ENCODE measurements around the gene PPP4R3B. TPM values are rescaled to one million over a fixed set of nuclear protein-coding genes. Genes with fewer than 3 reads are reported as not detected.
"Not testable (repeated sequence)": the region's sequence is repeated elsewhere in the genome, so short reads cannot be mapped to it uniquely, and the experiment has no call there.

Gene PPP4R3B
- total RNA-seq, 1 experiment from 2014 or later = 9.2 TPM

DNA sequence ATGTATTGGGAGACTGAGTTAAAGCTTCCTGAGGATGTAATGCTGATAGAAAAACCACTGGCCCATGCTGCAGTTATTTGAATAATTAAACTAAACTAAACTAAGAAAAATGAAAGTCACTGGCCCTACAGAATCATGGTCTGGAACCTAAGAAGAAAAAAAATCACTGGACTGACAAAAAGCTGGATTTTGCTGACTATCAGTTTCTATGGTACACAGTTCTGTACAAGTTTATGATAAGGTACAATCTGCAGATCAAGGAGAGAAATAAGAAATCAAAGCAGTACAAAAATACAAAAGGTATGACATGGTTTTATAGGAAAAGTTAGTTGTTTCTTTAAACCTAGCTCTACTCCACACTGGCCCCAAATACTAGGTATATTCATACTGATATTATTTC, 15.6 kb downstream of the PPP4R3B start:
- no peak for DNase-seq (ENCODE audit: low read depth)
- in situ Hi-C loops (cut with HindIII; ENCODE audit: low pct_unique_long_range_greater_than_20kb, low sequenced_read_pairs) = no loop called here

DNA sequence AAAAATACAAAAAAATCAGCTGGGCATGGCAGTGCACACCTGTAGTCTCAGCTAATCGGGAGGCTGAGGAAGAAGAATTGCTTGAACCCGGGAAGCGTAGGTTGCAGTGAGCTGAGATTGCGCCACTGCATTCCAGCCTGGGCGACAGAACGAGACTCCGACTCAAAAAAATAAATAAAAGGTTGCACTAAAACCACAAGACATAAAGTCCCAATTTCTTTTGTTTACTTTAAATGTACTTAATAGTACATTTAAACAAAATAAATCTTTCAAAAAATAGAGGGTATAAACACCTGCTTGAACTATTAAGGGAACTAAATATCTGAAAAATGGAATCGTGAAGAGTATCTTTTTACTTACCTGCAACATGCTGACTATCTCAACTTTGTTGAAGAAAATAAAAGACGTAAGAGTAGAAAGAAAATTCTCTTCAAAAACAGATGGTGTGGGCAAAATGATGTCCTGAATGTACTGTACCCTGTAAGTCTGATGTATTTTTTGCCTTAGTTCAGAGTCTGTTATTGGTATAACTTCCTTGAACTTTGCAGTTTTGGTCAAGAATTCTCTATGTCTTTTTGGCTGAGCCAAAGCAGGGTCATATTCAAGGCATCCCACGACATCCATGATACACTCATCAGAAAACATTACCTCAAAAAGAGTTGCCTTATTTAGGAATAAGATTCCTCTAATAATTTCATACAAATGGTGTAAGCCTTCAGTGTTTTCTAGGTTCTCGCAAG, 19.2 kb downstream of the PPP4R3B start:
- DNase-seq (ENCODE audit: low read depth) = no peak
- in situ Hi-C loops (cut with HindIII; ENCODE audit: low pct_unique_long_range_greater_than_20kb, low sequenced_read_pairs) = no loop called here

DNA sequence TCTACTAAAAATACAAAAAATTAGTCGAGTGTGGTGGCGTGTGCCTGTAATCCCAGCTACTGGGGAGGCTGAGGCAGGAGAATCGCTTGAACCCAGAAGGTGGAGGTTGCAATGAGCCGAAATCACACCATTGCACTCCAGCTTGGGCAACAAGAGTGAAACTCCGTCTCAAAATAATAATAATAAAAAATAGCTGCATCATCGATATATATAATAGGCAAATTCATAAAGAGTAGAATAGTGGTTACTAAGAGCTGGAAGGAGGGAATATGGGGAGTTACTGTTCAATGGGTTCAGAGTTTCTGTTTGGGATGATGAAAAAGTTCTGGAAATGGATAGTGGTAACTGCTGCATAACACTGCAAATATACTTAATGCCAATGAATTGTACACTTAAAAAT, 20.6 kb downstream of the PPP4R3B start:
- DNase-seq (ENCODE audit: low read depth); in situ Hi-C loops (cut with HindIII; ENCODE audit: low pct_unique_long_range_greater_than_20kb, low sequenced_read_pairs): not testable (repeated sequence)

DNA sequence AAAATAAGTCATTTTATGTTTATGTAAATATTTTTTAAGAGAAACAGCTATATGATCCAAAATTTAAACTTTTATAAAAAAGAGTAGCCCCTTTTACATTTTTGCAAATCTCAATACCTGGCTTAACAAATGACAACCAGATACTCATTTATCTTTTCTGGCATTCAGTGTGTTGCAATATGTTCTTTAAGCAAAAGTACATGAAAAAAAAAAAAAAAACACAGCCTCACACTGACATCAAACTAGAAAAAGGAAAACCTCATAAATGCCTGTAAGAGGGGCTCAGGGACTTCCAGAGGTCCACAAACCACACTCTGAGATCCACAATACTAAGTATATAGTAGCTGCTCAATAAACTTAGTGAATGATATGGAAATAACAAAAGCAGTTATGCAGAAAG, 21.9 kb downstream of the PPP4R3B start:
- in situ Hi-C loops (cut with HindIII; ENCODE audit: low pct_unique_long_range_greater_than_20kb, low sequenced_read_pairs) = no loop called here

DNA sequence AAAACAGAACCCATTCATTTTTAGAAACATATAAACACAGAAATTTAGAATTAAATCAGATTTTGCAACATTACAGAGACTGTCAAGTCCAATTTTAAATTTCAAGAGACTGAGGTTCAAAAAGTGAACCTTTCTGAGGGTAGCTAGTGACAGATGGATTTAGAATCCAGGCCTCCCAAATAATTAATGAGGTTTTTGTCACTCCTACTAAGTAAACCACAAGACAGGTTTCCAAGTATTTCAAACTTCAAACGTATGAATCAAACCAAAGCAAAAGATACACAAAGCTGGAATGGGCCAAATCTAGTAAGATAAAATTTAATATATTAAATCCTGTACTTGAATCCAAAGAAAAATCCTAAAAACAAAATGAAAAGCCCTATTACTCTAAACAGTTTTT, 25.3 kb downstream of the PPP4R3B start:
- no peak for DNase-seq (ENCODE audit: low read depth)

More for the DNA sequence above, 21.9 kb downstream of the PPP4R3B start:
- no peak for DNase-seq (ENCODE audit: low read depth)

DNA sequence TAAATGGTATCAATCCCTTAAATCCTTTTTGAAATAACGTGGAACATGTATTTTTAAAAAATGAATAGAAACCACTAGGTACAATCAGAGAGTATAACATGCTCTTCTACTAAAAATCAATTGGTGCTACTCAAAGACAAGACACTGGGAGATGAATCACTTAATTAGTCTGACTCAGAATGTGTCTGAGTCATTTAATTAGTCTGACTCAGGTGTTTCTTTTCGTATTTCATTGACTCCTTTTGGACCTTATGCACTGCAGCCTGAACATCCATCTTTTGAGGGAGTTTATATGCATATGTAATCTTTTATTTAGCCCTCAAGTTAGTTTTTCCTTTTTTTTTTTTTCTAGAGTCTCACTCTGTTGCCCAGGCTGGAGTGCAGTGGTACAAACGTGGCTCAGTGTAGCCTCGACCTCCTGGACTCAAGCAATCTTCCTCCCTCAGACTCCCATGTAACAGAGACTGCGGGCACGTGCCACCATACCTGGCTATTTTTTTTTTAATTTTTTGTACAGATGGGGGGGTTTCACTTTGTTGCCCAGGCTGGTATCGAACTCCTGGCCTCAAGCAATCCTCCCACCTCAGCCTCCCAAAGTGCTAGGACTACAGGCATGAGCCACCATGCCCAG, 26.5 kb downstream of the PPP4R3B start:
- DNase-seq (ENCODE audit: low read depth) = peak; percentile 78
- in situ Hi-C loops (cut with HindIII; ENCODE audit: low pct_unique_long_range_greater_than_20kb, low sequenced_read_pairs) = no loop called here

More for the DNA sequence above, 25.3 kb downstream of the PPP4R3B start:
- in situ Hi-C loops (cut with HindIII; ENCODE audit: low pct_unique_long_range_greater_than_20kb, low sequenced_read_pairs) = no loop called here

DNA sequence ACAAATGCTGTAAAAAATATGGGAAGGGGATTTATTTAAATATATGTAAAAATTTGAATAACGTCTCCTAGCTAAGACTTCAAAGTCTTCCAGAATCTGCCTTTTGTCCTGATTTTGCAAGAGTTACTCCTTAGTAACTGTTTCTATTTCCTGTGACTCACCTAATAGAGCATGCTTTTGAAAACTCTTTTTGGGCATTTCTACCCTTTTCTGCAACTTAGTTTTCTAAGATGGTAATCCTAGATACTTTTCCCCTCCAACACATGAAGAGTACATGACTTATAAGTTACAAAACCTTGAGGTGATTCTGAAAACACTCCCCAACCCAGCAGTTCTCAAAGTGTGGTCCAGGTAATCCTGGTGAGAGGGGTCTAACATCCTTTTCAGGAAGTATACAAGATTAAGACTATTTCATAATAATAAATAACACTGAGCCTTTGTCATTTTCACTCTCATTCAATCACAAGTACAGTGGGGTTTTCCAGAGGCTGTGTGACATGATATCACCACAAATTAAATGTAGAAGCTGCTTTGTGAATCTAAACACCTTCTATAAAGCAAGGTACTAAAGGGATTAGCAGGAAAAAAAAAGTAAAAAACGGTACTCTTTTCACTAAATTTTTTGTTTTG, 31.9 kb downstream of the PPP4R3B start:
- DNase-seq (ENCODE audit: low read depth) = no peak

DNA sequence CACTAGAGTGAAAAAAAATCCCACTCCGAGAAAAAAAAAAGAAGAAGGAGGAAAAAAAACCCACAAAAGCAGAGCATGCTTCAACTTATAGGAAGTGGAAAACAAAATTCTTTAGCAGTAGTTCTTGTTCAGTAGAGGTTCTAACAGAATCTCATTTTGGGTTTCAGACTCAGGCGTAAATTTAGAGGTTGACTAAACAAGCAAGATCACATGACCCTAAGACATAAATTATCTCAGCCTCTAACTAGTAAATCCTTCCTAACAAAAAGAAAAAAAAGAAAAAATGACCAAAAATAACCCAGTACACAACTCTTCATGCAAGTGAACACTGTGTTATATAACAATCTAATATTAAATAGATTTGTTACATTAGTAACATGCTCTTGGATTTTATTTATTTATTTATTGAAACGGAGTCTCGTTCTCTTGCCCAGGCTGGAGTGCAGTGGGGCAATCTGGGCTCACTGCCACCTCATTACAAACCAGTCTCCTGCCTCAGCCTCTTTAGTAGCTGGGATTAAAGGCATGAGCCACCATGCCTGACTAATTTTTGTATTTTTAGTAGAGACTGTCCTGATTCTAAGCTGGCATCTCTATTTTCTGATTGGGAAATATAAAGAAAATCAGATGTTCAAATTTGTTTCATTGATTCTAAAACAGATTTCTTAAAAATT, 35.4 kb downstream of the PPP4R3B start:
- no peak for DNase-seq (ENCODE audit: low read depth)
- in situ Hi-C loops (cut with HindIII; ENCODE audit: low pct_unique_long_range_greater_than_20kb, low sequenced_read_pairs) = no loop called here

More for the DNA sequence above, 31.9 kb downstream of the PPP4R3B start:
- in situ Hi-C loops (cut with HindIII; ENCODE audit: low pct_unique_long_range_greater_than_20kb, low sequenced_read_pairs) = no loop called here

DNA sequence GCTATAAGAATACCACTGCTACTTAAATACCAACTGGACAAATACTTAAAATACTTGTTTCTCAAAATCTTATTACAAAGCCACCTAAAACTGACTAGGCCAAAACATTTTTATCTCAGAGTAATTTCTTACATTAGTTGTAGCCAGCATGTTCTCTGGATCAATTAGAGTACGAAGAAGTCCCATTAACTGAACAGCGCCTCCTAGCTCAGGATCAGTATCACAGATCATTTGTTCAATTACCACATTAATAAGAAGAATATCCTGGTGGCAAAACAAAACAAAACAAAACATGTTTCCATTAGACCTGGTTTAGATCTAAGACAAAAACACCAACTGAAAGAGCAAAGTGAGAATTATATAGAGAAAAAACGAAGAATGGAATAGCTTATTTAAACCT, 36.0 kb downstream of the PPP4R3B start:
- in situ Hi-C loops (cut with HindIII; ENCODE audit: low pct_unique_long_range_greater_than_20kb, low sequenced_read_pairs) = no loop called here
- DNase-seq (ENCODE audit: low read depth) = no peak

DNA sequence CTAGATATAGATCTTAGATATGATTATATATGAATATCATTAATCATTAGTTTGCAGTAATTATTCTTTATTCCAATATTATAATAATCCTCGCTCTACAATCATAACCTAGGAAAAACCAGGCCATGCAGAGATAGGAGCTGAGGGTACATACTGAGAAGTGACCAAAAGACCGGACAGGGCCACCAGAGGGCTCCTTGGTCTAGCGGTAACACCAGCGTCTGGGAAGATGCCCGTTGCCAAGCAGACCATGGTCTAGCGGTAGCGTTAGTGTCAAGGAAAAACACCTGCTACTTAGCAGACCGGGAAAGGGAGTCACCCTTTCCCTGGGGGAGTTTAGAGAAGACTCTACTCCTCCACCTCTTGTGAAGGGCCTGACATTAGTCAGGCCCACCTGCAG, 48.4 kb downstream of the PPP4R3B start:
- in situ Hi-C loops (cut with HindIII; ENCODE audit: low pct_unique_long_range_greater_than_20kb, low sequenced_read_pairs); DNase-seq (ENCODE audit: low read depth): not testable (repeated sequence)

DNA sequence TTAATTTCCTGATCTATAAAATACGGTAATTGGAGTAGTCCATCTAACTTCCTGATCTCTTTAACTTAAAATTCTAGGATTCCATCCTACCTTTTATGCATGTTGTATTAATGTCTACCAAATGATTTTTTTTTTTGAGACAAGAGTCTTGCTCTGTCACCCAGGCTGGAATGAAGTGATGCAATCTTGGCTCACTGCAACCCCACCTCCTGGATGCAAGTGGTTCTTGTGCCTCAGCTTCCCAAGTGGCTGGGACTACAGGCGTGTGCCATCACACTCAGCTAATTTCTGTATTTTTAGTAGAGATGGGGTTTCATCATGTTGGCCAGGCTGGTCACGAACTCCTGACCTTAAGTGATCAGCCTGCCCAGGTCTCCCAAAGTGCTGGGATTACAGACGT, 50.1 kb downstream of the PPP4R3B start:
- in situ Hi-C loops (cut with HindIII; ENCODE audit: low pct_unique_long_range_greater_than_20kb, low sequenced_read_pairs) = no loop called here
- DNase-seq (ENCODE audit: low read depth) = no peak

DNA sequence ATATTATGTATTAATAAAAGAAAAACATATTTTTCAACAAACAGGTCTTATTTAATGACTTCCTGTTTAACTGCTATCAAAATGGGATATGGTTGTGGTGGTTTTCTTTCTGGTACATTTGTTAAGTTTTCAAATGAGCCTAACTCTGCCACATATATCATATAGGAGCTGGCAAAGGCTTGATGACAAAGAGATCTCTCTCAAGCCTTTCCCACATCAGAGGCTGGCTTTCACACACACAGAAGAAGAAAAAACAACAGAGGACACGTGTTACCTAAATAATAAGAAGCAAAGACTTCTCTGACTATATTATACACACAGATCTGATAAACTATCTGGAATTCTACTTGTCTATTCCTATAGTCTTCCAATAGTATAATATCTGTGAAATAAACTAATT, 51.8 kb downstream of the PPP4R3B start:
- DNase-seq (ENCODE audit: low read depth) = no peak
- in situ Hi-C loops (cut with HindIII; ENCODE audit: low pct_unique_long_range_greater_than_20kb, low sequenced_read_pairs) = no loop called here

DNA sequence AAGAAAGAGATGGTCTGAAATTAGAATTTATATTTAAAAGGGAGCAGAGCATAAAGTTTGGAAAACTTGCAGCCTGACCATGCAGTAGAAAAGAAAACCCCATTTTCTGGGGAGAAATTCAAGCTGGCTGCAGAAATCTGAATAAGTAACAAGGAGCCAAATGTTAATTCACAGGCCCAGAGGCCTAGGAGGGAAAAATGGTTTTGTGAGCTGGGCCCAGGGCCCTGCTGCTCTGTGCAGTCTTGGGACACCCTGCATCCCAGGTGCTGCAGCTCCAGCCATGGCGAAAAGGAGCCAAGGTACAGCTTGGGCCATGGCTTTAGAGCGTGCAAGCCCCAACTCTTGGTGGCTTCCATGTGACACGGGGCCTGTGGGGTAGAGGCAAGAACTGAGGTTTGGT, 56.6 kb downstream of the PPP4R3B start:
- no peak for DNase-seq (ENCODE audit: low read depth)
- in situ Hi-C loops (cut with HindIII; ENCODE audit: low pct_unique_long_range_greater_than_20kb, low sequenced_read_pairs) = no loop called here

DNA sequence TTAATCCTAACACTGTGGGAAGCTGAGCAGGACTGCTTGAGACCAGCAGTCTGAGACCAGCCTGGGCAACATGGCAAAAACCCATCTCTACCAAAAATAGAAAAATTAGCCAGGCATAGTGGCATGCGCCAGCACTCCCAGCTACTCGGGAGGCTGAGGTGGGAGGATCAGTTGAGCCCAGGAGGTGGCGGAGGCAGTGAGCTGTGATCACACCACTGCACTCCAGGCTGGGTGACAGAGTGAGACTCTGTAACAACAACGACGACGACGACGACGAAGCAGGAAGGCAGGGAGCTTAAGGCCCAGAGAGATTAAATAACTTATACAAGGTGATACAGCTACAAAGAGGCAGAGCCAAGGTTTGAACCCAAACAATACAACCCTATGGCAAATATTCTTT, 60.6 kb downstream of the PPP4R3B start:
- DNase-seq (ENCODE audit: low read depth) = no peak
- in situ Hi-C loops (cut with HindIII; ENCODE audit: low pct_unique_long_range_greater_than_20kb, low sequenced_read_pairs) = no loop called here

DNA sequence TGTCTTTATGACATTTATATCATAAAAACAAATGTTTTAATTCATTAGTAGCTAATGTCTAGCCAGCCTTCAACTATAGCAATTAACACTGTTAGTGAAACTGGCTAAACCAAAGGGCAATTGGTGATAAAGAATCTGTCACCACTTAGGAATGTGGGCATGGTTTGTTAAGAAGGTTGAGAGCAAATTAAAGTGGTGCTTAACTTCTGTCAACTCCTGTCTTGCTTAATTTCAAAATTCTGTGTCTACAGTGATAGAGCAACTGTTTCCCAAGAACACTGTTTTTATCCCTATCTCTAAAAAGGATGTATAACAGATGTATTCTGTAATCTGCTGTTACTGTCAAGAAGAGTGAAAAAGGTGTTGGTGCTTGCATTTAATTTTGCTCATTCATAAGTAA, 61.4 kb downstream of the PPP4R3B start:
- DNase-seq (ENCODE audit: low read depth) = no peak
- in situ Hi-C loops (cut with HindIII; ENCODE audit: low pct_unique_long_range_greater_than_20kb, low sequenced_read_pairs) = no loop called here

DNA sequence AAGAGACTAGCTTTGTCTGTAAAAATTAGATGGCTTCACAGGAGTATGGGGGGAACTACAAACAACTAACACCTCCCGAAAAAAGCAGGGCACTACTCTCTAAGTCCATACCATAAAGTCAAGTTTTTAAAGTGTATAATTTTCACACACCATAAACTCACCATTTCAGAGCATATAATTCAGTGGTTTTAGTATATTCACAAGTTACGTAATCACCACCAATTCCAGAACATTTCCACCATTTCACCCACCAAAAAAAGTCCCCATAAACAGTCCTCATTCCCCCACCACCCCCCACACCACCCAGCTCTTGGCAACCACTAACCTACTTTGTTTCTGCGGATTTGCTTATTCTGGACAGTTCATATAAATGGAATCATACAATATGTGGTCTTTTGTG, 64.1 kb downstream of the PPP4R3B start:
- DNase-seq (ENCODE audit: low read depth) = no peak
- in situ Hi-C loops (cut with HindIII; ENCODE audit: low pct_unique_long_range_greater_than_20kb, low sequenced_read_pairs) = no loop called here

DNA sequence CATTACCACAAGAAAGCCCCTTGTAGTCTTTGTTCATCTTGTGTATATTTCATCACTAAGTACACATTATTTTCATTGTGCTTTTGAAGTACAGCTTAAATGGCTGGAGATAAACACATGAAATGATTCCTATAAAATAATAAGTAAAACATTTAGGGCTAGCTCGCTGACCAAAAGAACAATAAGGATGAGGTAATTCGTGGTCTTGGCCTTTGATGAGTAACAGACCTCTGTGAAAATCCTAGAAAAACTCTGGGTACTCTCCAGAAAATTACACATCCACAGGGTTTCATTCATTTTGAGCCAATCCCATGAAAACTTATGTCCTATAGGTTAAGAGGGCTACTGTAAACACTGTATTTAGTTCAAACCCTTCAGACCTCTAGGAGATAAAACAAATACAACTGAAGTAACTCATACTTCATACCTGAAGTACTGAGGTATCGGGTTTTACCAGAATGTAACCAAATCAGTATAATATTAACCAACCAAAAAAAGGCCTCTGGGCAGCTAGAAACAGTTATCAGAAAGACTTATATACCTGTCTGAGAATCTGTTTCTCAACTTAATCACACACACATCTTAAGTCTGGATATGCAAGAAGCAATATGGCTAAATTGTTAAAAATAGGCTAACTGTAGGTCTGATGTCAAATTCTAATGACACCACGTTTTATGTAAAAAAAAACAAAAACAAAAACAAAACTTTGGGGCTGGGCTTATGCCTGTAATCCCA, 66.9 kb downstream of the PPP4R3B start:
- in situ Hi-C loops (cut with HindIII; ENCODE audit: low pct_unique_long_range_greater_than_20kb, low sequenced_read_pairs) = no loop called here
- peak; percentile 39 for DNase-seq (ENCODE audit: low read depth)

DNA sequence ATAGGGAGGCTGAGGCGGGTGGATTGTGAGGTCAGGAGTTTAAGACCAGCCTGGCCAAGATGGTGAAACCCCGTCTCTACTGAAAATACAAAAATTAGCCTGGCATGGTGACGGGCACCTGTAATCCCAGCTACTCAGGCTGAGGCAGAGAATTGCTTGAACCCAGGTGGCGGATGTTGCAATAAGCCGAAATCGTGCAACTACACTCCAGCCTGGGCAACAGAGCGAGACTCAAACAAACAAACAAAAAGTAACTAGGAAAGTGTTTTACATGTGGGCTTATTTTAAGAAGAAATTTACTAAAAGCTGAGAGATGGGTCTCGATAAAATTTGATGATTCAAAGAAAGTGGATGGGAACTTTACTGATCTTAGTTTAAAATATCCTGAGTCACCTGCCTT, 69.7 kb downstream of the PPP4R3B start:
- DNase-seq (ENCODE audit: low read depth); in situ Hi-C loops (cut with HindIII; ENCODE audit: low pct_unique_long_range_greater_than_20kb, low sequenced_read_pairs): not testable (repeated sequence)
